GM18502 (cell line): ENCODE data around the gene PTOV1.

Experiments
- ATAC-seq: cut with Tn5 transposase; IDR thresholded peaks from one replicate; pipeline ENCODE4 v1.9.1; 2021; ENCODE audit warnings: mild to moderate bottlenecking; ENCODE audit not compliant: unreplicated experiment, poor library complexity

The PTOV1 gene

GRCh38 chr19:49857061-49857837, 6.3 kb downstream of the PTOV1 start:
- no peak for ATAC-seq

DNA sequence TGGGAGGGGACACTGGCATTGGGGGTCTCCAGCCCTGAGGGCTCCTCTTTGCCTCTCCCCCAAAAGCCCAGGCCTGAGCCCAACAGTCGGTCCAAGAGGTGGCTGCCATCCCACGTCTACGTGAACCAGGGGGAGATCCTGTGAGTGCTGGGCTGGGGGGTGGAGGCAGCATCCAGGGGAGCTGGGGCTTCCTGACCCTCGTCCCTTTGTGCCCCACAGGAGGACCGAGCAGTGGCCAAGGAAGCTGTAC, 6.8 kb downstream of the PTOV1 start:
- no peak for ATAC-seq

GRCh38 chr19:49858088-49858985, 7.4 kb downstream of the PTOV1 start:
- ATAC-seq = no peak

- no peak for ATAC-seq
Measured at GRCh38 chr19:49859682-49860335, 8.8 kb downstream of the PTOV1 start.

DNA sequence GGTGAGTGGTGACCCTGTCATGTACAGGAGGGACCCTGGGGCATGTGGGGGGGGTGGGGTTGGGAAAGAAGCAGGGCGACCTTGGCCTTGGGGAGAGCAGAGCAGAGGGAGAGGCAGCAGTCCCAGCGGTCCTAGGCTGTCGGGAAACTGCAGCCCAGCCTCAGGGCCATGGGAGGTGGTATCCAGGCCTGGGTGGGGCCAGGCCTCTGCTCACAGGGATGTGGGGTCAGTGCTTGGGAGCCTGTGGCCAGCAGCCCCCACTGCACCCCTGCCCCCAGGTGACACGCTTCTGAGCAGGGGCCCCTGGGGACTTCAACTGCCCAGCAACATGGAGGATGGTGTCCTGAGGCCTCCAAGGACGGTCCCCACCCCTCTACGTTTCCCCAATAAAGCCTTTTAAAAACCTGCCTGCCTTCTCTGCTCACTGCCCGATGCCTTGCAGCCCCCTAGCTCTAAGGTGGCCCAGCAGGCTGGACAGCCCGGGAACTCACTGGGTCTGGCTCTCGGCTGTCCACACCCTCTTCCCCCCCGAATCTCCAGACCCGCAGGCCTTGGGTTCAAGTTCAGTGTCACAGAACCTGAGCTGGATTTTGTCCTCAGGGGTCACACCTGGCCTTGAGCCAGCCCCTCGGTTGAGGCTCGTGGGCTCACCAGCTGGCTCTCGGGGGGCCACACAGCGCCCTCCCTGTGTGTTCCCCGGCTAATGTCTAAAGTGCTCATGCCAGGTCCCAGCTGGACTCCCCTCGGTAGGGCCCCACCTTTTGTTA, 9.6 kb downstream of the PTOV1 start:
- no peak for ATAC-seq

GRCh38 chr19:49861107-49861506, 10.1 kb downstream of the PTOV1 start:
- no peak for ATAC-seq

- ATAC-seq = no peak
Measured at GRCh38 chr19:49861541-49862378, 10.8 kb downstream of the PTOV1 start.

GRCh38 chr19:49862391-49863253, 11.7 kb downstream of the PTOV1 start:
- ATAC-seq = no peak

DNA sequence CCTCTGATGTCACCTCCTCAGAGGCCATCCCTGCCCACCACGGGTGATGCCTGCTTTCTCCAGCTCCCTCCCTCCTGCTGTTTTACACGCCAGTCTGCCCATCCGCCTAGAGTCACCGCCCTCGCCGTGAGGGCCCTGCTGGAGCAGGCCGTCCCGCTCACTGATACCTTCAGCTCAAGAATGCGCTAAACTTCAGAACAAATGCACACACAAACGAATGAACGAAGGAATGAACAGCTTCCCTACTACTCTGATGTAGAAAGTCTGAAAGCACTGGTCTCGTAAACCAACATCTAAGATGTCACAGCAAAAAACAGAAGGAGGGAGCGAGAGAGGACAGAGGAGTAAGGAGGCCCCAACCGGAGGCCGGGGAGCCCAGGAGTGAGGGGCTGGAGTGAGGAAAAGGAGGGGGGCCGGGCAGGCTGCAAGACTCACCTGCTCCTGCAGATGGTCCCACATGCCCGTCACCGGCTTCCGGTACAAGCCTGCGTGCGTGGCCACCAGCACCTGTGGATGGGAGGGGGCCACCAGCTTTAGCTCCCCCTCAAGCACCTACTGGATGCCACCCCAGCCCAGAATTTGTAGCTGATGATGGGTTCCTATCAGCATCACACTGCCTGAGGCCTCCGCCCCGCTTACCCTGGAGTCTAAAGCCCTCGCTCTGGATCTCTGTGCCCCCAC, 12.4 kb downstream of the PTOV1 start:
- no peak for ATAC-seq

DNA sequence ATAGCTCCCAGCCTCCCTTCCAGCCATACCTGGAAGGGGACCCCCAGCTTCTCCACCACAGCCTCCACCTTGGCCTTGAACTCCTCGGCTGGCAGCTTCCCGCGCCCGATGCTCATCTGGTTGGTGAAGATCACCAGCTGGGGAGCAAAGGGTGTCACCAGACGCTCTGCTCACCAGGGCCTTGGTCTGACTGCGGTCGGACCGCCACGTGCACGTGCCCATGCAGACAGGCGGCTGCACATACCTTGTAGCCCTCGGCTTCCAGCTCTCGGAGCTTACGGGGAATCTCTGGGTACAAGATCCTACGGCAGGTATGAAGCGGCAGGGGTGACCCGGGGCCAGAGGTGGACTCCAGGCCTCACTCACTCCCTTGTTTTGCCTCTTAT, 13.0 kb downstream of the PTOV1 start:
- no peak for ATAC-seq

- no peak for ATAC-seq
Measured at GRCh38 chr19:49864890-49865289, 13.9 kb downstream of the PTOV1 start.

- peak; percentile 46 for ATAC-seq
Measured at GRCh38 chr19:49866933-49867782, 16.2 kb downstream of the PTOV1 start, which contains the start of gene PNKP. Gene PNKP, minus strand, starts transcription at chr19:49867576. Its CDS starts 372 bp downstream, at chr19:49867204.

- peak; percentile 17 for ATAC-seq
Measured at GRCh38 chr19:49869009-49869483, 18.1 kb downstream of the PTOV1 start.

- ATAC-seq = peak; percentile 65
Measured at GRCh38 chr19:49869484-49870308, 18.7 kb downstream of the PTOV1 start.

GRCh38 chr19:49870309-49870901, 19.4 kb downstream of the PTOV1 start:
- ATAC-seq = no peak
